Memory B cell (primary cell): ENCODE results near the gene FXYD7.
A peak's percentile ranks its signal among the peaks of the same experiment; 100 is the strongest.

Source experiments
- ATAC-seq: fragments of 150-1000 bp; cut with Tn5 transposase; 2 replicates; pipeline ENCODE4 v1.10.0; 2021; ENCODE audit warnings: low read depth, mild to moderate bottlenecking, moderate library complexity
- DNase-seq, 2 donors: peaks; one replicate each; pipeline ENCODE4 v3.0.0; 2022; ENCODE audit warnings: low spot score in 2 of 2
- H3K27ac Mint-ChIP-seq: one replicate; pipeline ENCODE4 v1.8.0; 2022; ENCODE audit warnings: mild to moderate bottlenecking, moderate library complexity, mixed read lengths
- H3K27me3 Mint-ChIP-seq: one replicate; pipeline ENCODE4 v1.8.0; 2022; ENCODE audit warnings: mixed read lengths
- H3K36me3 Mint-ChIP-seq: one replicate; pipeline ENCODE4 v1.8.0; 2022; ENCODE audit warnings: mild to moderate bottlenecking, mixed read lengths
- H3K4me1 Mint-ChIP-seq: one replicate; pipeline ENCODE4 v1.8.0; 2022; ENCODE audit warnings: mixed read lengths
- H3K4me3 Mint-ChIP-seq: one replicate; pipeline ENCODE4 v1.8.0; 2022; ENCODE audit warnings: mild to moderate bottlenecking, moderate library complexity, mixed read lengths
- H3K9me3 Mint-ChIP-seq: one replicate; pipeline ENCODE4 v1.8.0; 2022; ENCODE audit warnings: mixed read lengths

FXYD7 gene

GRCh38 chr19:35117799-35118198 lies 25.3 kb upstream of the FXYD7 start:
- Mint-ChIP-seq H3K4me3 (no peak overlapping the region), H3K27me3 (no peaks in the 10 kb centered on the region), H3K27ac (no peak overlapping the region), H3K4me1 (peaks cover 3% of the 10 kb centered on the region), H3K36me3 (no peaks in the 10 kb centered on the region), H3K9me3 (no peaks in the 10 kb centered on the region)
- ATAC-seq = no peak
- DNase-seq = no peak

DNA sequence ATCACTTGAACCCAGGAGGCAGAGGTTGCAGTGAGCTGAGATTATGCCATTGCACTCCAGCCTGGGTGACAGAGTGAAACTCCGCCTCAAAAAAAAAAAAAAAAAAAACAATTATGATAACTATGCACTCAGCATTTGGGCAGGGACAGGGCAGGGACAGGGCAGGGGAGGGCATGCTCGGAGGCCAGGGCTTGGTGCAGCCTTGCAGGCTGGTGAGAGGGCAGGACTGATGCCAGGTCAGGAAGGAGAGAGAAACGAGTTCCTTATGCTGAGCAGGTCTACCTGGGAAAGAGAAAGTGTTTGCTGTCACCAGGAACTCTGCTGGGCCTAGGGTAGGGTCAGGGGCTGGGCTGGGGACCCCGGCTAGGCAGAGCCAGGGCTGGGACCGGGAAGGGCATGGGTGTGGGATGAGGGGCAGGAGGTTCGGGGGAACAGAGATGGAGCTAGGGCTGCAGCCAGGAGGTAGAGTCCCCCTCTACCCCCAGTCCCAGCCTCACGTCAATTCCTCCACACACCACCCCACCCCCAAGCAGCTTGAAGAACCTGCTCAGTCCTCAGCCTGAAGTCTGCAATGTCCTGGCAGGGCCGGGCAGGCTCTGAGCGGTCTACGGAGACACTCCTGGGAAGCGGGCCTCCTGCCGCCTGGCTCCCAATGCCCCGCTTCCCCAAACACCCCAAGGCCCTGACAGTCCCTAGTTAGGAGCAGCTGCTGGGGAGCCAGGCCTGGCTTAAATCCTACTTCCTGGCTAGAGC lies 24.6 kb upstream of the FXYD7 start:
- no peaks in the 10 kb centered on the region for H3K36me3 Mint-ChIP-seq
- H3K4me3 Mint-ChIP-seq = no peak overlapping the region
- no peaks in the 10 kb centered on the region for H3K9me3 Mint-ChIP-seq
- no peak overlapping the region for H3K27ac Mint-ChIP-seq
- no peaks in the 10 kb centered on the region for H3K27me3 Mint-ChIP-seq
- no peak for ATAC-seq
- no peak for DNase-seq
- H3K4me1 Mint-ChIP-seq = peaks cover 3% of the 10 kb centered on the region

GRCh38 chr19:35119091-35119490 lies 24.0 kb upstream of the FXYD7 start:
- Mint-ChIP-seq H3K27me3 (no peaks in the 10 kb centered on the region), H3K9me3 (no peaks in the 10 kb centered on the region), H3K4me3 (no peak overlapping the region), H3K4me1 (peaks cover 7% of the 10 kb centered on the region), H3K36me3 (no peaks in the 10 kb centered on the region), H3K27ac (no peak overlapping the region)
- ATAC-seq (no peak), DNase-seq (no peak)

DNA sequence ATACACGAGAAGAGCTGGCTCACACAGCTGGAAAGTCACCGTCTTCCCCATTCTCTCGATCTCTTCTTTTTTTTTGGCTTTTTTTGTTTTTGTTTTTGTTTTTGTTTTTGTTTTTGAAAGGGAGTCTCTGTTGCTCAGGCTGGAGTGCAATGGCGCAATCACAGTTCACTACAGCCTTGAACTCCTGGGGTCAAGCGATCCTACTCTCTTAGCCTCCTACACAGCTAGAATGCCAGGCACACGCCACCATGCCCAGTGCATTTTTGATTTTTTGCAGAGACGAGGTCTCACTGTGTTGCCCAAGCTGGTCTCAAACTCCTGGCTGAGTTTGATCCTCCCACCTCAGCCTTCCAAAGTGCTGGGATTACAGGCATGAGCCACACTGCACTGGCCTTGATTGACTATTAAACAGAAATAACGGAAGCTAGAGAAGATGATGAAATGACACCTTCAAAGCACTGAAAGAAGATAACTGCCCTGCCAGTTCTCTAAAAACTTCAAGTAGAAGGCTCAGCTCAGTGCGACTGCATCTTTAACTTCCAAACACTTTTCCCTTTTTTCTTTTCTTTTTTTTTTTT lies 23.4 kb upstream of the FXYD7 start:
- DNase-seq (no peak), ATAC-seq (no peak)
- Mint-ChIP-seq H3K4me1 (peaks cover 10% of the 10 kb centered on the region), H3K27me3 (no peaks in the 10 kb centered on the region), H3K27ac (no peak overlapping the region), H3K4me3 (no peak overlapping the region), H3K36me3 (no peaks in the 10 kb centered on the region), H3K9me3 (no peaks in the 10 kb centered on the region)

DNA sequence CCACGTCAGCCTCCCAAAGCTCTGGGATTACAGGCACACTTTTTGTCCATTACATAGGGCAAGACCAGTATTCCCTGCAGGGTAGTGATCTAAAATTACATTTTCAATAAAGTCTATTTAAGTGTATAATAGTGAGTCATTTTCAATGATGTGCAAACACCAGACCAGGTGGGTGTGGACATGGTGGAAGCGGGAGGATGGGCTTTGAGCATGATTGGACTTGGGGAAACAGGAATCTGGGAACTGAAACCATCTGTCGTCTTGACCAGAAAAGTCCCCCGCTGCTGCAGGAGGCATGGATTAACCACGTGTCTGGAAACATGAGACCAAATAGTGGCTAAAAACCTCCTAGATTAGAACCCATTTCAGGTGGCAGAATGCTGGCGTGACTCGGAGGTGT lies 22.6 kb upstream of the FXYD7 start:
- DNase-seq (no peak), ATAC-seq (no peak)
- Mint-ChIP-seq H3K27ac (no peak overlapping the region), H3K36me3 (no peaks in the 10 kb centered on the region), H3K27me3 (no peaks in the 10 kb centered on the region), H3K4me3 (no peak overlapping the region), H3K9me3 (no peaks in the 10 kb centered on the region), H3K4me1 (peaks cover 11% of the 10 kb centered on the region)

GRCh38 chr19:35120898-35121297 lies 22.2 kb upstream of the FXYD7 start:
- Mint-ChIP-seq H3K4me1 (peaks cover 11% of the 10 kb centered on the region), H3K36me3 (no peaks in the 10 kb centered on the region)
- no peak for ATAC-seq

DNA sequence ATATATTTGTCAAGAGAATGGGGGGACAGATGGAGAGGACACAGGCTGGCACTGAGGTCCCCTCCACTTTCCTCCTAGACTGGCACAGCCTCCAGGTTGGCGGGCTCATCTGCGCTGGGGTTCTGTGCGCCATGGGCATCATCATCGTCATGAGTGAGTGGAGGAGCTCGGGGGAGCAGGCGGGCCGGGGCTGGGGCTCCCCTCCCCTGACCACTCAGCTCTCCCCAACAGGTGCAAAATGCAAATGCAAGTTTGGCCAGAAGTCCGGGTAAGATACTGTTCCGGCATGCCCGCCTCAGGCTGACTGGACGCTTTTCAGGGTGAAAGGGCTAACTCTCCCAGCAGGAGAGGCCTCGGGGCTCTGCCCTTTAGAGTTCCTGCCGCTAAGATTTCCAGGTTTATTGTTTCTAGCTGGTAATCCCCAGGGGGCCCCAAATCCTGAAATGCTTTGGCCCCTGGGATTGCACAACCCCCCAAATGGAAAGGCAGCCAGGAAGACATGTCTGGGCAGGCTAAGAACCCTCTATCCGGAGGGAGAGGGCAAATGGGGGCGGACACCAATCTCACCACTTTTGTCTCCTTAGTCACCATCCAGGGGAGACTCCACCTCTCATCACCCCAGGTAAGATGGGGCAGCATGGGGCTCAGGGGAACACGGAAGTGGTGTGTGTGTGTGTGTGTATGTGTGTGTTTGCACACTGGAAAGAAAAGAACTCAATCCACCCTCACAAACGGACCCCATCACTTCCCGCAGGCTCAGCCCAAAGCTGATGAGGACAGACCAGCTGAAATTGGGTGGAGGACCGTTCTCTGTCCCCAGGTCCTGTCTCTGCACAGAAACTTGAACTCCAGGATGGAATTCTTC lies 20.1 kb upstream of the FXYD7 start:
- H3K9me3 Mint-ChIP-seq = no peaks in the 10 kb centered on the region
- ATAC-seq = no peak
- no peak overlapping the region for H3K4me3 Mint-ChIP-seq
- no peak overlapping the region for H3K27ac Mint-ChIP-seq
- H3K27me3 Mint-ChIP-seq = no peaks in the 10 kb centered on the region
- no peak for DNase-seq
- H3K4me1 Mint-ChIP-seq = peaks cover 11% of the 10 kb centered on the region
- H3K36me3 Mint-ChIP-seq = no peaks in the 10 kb centered on the region

More at GRCh38 chr19:35120898-35121297, 22.2 kb upstream of the FXYD7 start:
- Mint-ChIP-seq H3K27ac (no peak overlapping the region), H3K4me3 (no peak overlapping the region), H3K27me3 (no peaks in the 10 kb centered on the region), H3K9me3 (no peaks in the 10 kb centered on the region)
- DNase-seq = no peak

DNA sequence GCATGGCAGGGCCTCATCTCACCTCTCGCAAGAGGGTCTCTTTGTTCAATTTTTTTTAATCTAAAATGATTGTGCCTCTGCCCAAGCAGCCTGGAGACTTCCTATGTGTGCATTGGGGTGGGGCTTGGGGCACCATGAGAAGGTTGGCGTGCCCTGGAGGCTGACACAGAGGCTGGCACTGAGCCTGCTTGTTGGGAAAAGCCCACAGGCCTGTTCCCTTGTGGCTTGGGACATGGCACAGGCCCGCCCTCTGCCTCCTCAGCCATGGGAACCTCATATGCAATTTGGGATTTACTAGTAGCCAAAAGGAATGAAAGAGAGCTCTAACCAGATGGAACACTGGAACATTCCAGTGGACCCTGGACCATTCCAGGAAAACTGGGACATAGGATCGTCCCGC lies 19.5 kb upstream of the FXYD7 start:
- H3K4me1 Mint-ChIP-seq = peaks cover 11% of the 10 kb centered on the region
- DNase-seq (no peak), ATAC-seq (no peak)
- H3K27ac Mint-ChIP-seq = no peak overlapping the region
- peak overlapping the region; percentile 85 for H3K4me3 Mint-ChIP-seq
- no peaks in the 10 kb centered on the region for H3K9me3 Mint-ChIP-seq
- no peaks in the 10 kb centered on the region for H3K36me3 Mint-ChIP-seq
- no peaks in the 10 kb centered on the region for H3K27me3 Mint-ChIP-seq

GRCh38 chr19:35124098-35125060 lies 18.7 kb upstream of the FXYD7 start:
- peak; percentile 98 for ATAC-seq
- H3K27me3 Mint-ChIP-seq = no peaks in the 10 kb centered on the region
- peaks cover 11% of the 10 kb centered on the region for H3K4me1 Mint-ChIP-seq

GRCh38 chr19:35125270-35125717 lies 17.8 kb upstream of the FXYD7 start:
- H3K4me3 Mint-ChIP-seq = peak overlapping the region; percentile 46
- H3K27me3 Mint-ChIP-seq = no peaks in the 10 kb centered on the region
- no peak for DNase-seq
- H3K27ac Mint-ChIP-seq = no peak overlapping the region
- peaks cover 11% of the 10 kb centered on the region for H3K4me1 Mint-ChIP-seq
- no peaks in the 10 kb centered on the region for H3K36me3 Mint-ChIP-seq
- no peak for ATAC-seq
- no peaks in the 10 kb centered on the region for H3K9me3 Mint-ChIP-seq

More at GRCh38 chr19:35124098-35125060, 18.7 kb upstream of the FXYD7 start:
- Mint-ChIP-seq H3K27ac (peak overlapping the region; percentile 82), H3K4me3 (peak overlapping the region; percentile 85), H3K36me3 (no peaks in the 10 kb centered on the region), H3K9me3 (no peaks in the 10 kb centered on the region)
- peak; percentile 80 to 81 for DNase-seq

- ATAC-seq (no peak), DNase-seq (no peak)
- Mint-ChIP-seq H3K27me3 (no peaks in the 10 kb centered on the region), H3K4me1 (peaks cover 11% of the 10 kb centered on the region), H3K9me3 (no peaks in the 10 kb centered on the region), H3K36me3 (no peaks in the 10 kb centered on the region), H3K4me3 (peak overlapping the region; percentile 46), H3K27ac (no peak overlapping the region)
Measured at GRCh38 chr19:35125749-35126623, 17.1 kb upstream of the FXYD7 start.

DNA sequence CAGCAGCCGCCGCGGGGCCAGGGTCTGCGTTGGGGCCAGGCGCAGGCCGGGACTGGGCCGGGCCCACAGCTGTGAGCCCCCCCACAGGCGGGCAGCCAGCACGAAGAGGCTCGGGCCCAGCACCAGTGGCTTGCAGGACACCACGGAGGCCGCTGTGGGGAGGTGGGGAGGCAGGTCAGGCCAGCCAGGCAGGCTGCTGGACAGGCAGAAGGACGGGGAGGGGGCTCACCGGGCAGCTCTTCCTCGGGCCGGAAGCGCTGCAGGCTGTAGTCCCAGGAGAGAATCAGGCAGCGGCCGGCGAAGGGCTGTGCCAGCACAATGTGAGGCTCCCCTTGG lies 16.5 kb upstream of the FXYD7 start:
- Mint-ChIP-seq H3K4me1 (peaks cover 11% of the 10 kb centered on the region), H3K36me3 (no peaks in the 10 kb centered on the region), H3K27ac (no peak overlapping the region), H3K9me3 (no peaks in the 10 kb centered on the region), H3K4me3 (no peak overlapping the region), H3K27me3 (no peaks in the 10 kb centered on the region)
- no peak for ATAC-seq
- no peak for DNase-seq

DNA sequence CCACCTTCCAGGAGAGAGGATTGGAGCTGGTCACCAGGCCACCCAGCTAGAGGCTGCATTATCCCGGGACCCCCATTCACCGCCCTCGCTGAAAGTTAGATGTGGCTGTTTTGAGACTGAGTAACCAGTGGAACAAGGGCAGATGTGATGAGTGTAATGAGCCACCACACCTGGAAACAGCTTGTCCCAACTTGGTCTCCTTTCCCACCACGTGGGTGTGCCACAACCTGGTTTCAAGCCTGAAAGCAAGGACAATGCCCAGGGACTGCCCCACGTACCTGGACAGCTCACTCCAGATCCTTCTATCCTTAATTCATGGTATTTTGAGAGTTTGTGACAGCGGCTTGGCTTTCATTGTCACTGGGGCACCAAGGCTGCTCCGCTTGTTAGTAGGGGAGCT lies 15.2 kb upstream of the FXYD7 start:
- no peak overlapping the region for H3K4me3 Mint-ChIP-seq
- H3K36me3 Mint-ChIP-seq = no peaks in the 10 kb centered on the region
- ATAC-seq (no peak), DNase-seq (no peak)
- H3K4me1 Mint-ChIP-seq = peaks cover 14% of the 10 kb centered on the region
- no peaks in the 10 kb centered on the region for H3K27me3 Mint-ChIP-seq
- H3K27ac Mint-ChIP-seq = no peak overlapping the region
- peaks cover 5% of the 10 kb centered on the region for H3K9me3 Mint-ChIP-seq
